K562 (cell line): ENCODE results near the gene ATP6V0E1. TPM values are rescaled to one million over a fixed set of nuclear protein-coding genes. Genes with fewer than 3 reads are reported as not detected.

Source experiments
- ATAC-seq: fragments of 200-7000 bp; cut with Tn5 transposase; 3 replicates; pipeline ENCODE4 v1.9.1; 2020; ENCODE audit warnings: moderate library complexity
- BruUV-seq: library from RNA; stranded (reverse); fragments of 400-500 nt; replicated peaks from 2 replicates; lab custom pipeline; 2021; lab: Mats Ljungman, UMichigan
- CTCF ChIA-PET: fragments of 300-600 bp; formaldehyde crosslinking; extraction: SDS; loops from one replicate; lab custom pipeline; 2021; ENCODE audit warnings: low intra/inter-chr PET ratio; lab: Yijun Ruan, JAX
- POLR2A ChIA-PET: fragments of 300-600, 350-650 bp; sonication (Branson Sonifier 250); formaldehyde crosslinking; extraction: SDS; loops from one replicate; lab custom pipeline; 2021; ENCODE audit warnings: antibody characterized with exemption, inconsistent platforms; lab: Yijun Ruan, JAX
- DNase-seq, 4 experiments: peaks; one replicate each; pipeline versions ENCODE4 v3.0.0 to v3.0.0-alpha.2; 2011 to 2018; ENCODE audit warnings: low spot score in 3 of 4, mixed read lengths in 3 of 4; ENCODE audit errors: extremely low read depth in 1 of 4
- FAIRE-seq: peaks from 2 replicates; lab custom pipeline; 2011; peaks lifted over from hg19 to GRCh38; lab: Jason Lieb, UNC
- H2AFZ ChIP-seq: 2 replicates; pipeline ENCODE4 v1.6.0; 2011; ENCODE audit warnings: low read depth, low read length, control low read depth, inconsistent platforms
- H3K27ac ChIP-seq: fragments of 200-600 bp; 3 replicates; pipeline ENCODE4 v1.8.0; 2011; ENCODE audit warnings: low read depth, mild to moderate bottlenecking, control low read depth, inconsistent platforms, low read length, moderate library complexity, mixed read lengths; ENCODE audit errors: extremely low read depth
- H3K27me3 ChIP-seq, 2 experiments: fragments of 300-600 bp in 1 of 2; 2 replicates in 1 of 2; 3 replicates in 1 of 2; pipeline versions ENCODE4 v1.6.0 to v1.8.0; 2011; ENCODE audit warnings: inconsistent platforms in 2 of 2, low read length in 2 of 2, mild to moderate bottlenecking in 1 of 2, mixed read lengths in 1 of 2, moderate library complexity in 1 of 2; ENCODE audit not compliant: control insufficient read depth in 2 of 2, insufficient read depth in 2 of 2
- H3K36me3 ChIP-seq: fragments of 300-600 bp; 3 replicates; pipeline ENCODE4 v1.8.0; 2011; ENCODE audit warnings: mild to moderate bottlenecking, low read length, inconsistent platforms; ENCODE audit not compliant: control insufficient read depth, insufficient read depth
- H3K4me1 ChIP-seq, 2 experiments: fragments of 200-600 bp in 1 of 2; replicated peaks in 1 of 2; 2 replicates in 1 of 2; 3 replicates in 1 of 2; pipeline versions ENCODE4 v1.5.1 to v1.8.0; 2011; ENCODE audit warnings: inconsistent platforms in 2 of 2, low read length in 2 of 2, mild to moderate bottlenecking in 1 of 2, mixed read lengths in 1 of 2, moderate library complexity in 1 of 2; ENCODE audit not compliant: control insufficient read depth in 2 of 2, insufficient read depth in 2 of 2
- H3K4me2 ChIP-seq: 2 replicates; pipeline ENCODE4 v1.6.1; 2011; ENCODE audit warnings: low read length, control low read depth, inconsistent platforms, mixed read lengths; ENCODE audit not compliant: insufficient read depth
- H3K4me3 ChIP-seq: fragments of 200-600 bp; sonication (generic), shearing (Covaris generic); 2 replicates; pipeline ENCODE4 v1.5.1; 2016; ENCODE audit warnings: control low read depth, inconsistent platforms
- H3K79me2 ChIP-seq: fragments of 200-600 bp; 3 replicates; pipeline ENCODE4 v1.8.0; 2011; ENCODE audit warnings: low read length, inconsistent platforms; ENCODE audit not compliant: control insufficient read depth, insufficient read depth
- H3K9ac ChIP-seq, 2 experiments: 2 replicates each; pipeline versions ENCODE4 v1.6.0 to v1.6.1; 2011; ENCODE audit warnings: low read depth in 2 of 2, low read length in 2 of 2, control low read depth in 1 of 2, inconsistent platforms in 1 of 2, mild to moderate bottlenecking in 1 of 2, mixed read lengths in 1 of 2; ENCODE audit not compliant: insufficient read depth in 1 of 2
- H3K9me1 ChIP-seq: one replicate; pipeline ENCODE4 v1.6.0; 2011; ENCODE audit warnings: inconsistent platforms, mild to moderate bottlenecking, low read length, moderate library complexity; ENCODE audit not compliant: control insufficient read depth, insufficient read depth
- H3K9me3 ChIP-seq: replicated peaks from 2 replicates; pipeline ENCODE4 v1.5.1; 2011; ENCODE audit warnings: low read depth, low read length, inconsistent platforms; ENCODE audit not compliant: control insufficient read depth, insufficient read depth
- H4K20me1 ChIP-seq: replicated peaks from 2 replicates; pipeline ENCODE4 v1.6.1; 2011; ENCODE audit warnings: low read length, inconsistent platforms, mixed read lengths; ENCODE audit not compliant: control insufficient read depth, insufficient read depth
- BRD4 ChIP-seq: fragments of 200-600 bp; sonication (generic); IDR thresholded peaks from 2 replicates; pipeline ENCODE4 v1.6.1; 2017; ENCODE audit warnings: inconsistent platforms
- ETV1 ChIP-seq: fragments of 450-650 bp; conservative IDR thresholded peaks from 2 replicates; pipeline ENCODE4 v1.6.1; 2016; ENCODE audit warnings: missing genetic modification characterization, control low read depth, low read depth, missing compliant biosample characterization
- LARP7 ChIP-seq: fragments of 450-650 bp; IDR thresholded peaks from 2 replicates; pipeline ENCODE4 v1.6.1; 2016
- RAD51 ChIP-seq: fragments of 450-650 bp; IDR thresholded peaks from 2 replicates; pipeline ENCODE4 v1.7.1; 2016; ENCODE audit warnings: low read depth, mild to moderate bottlenecking, borderline replicate concordance
- TFE3 ChIP-seq: fragments of 450-650 bp; formaldehyde crosslinking; IDR thresholded peaks from 2 replicates; pipeline ENCODE4 v1.4.0; 2020; ENCODE audit warnings: mild to moderate bottlenecking, mixed read lengths
- USF1 ChIP-seq: sonication (generic); formaldehyde crosslinking; IDR thresholded peaks from 2 replicates; pipeline ENCODE4 v1.9.0; 2022; ENCODE audit warnings: mild to moderate bottlenecking, missing genetic modification reagents
- USF2 ChIP-seq: sonication (generic); formaldehyde crosslinking; IDR thresholded peaks from 2 replicates; pipeline ENCODE4 v1.5.0; 2020; ENCODE audit warnings: missing genetic modification reagents
- ZNF253 ChIP-seq: fragments of 250-450 bp; sonication (Bioruptor Pico); conservative IDR thresholded peaks from 2 replicates; pipeline ENCODE4 v1.6.1; 2021; ENCODE audit warnings: mild to moderate bottlenecking
- WGBS: fragments of 100-300 bp; shearing (Covaris generic); methylation state at CpG from one replicate; pipeline ENCODE4 v1.1.6; 2016; ENCODE audit warnings: low coverage, mixed read lengths; ENCODE audit not compliant: insufficient coverage; ENCODE audit errors: missing lambda C conversion rate; 5-methylcytosine and 5-hydroxymethylcytosine counted together
- in situ Hi-C: fragments of 300-500 bp; cut with MboI; formaldehyde crosslinking; loops from 4 replicates; pipeline ENCODE4 v1.15.0; 2018; ENCODE audit warnings: inconsistent platforms, mixed read lengths
- intact Hi-C: fragments of 100-400 bp; cut with micrococcal nuclease; formaldehyde crosslinking; loops from 2 replicates; pipeline ENCODE4 v1.14.2; 2022
- polyA plus RNA-seq, 8 experiments: library from polyadenylated mRNA; depleted of rRNA in 4 of 8; stranded (reverse) in 5 of 8; unstranded in 3 of 8; fragments of >200 nt; fragmentation: Nextera tagmentation in 2 of 8; fragmentation: Illumina TruSeq in 1 of 8; extraction: Ambion mirVana in 2 of 8; extraction: Trizol in 1 of 8; gene quantifications; 2 replicates each; pipeline versions ENCODE4 v1.2.1 to v1.2.3, GENCODE V29; 2011 to 2014; ENCODE audit warnings: inconsistent platforms in 1 of 8, missing spikeins in 1 of 8
- total RNA-seq, 7 experiments: library from RNA; depleted of rRNA in 6 of 7; stranded (reverse); fragments of >200 nt in 6 of 7; fragmentation: Illumina TruSeq in 2 of 7; extraction: Trizol in 2 of 7; gene quantifications; 2 replicates each; pipeline versions ENCODE4 v1.2.1 to v1.2.3, GENCODE V29; 2011 to 2021; ENCODE audit warnings: low replicate concordance in 1 of 7

The ATP6V0E1 gene
- total and polyA plus RNA-seq, 9 of the 15 experiments (the other 6 are each of a cell fraction or from before 2014, with no cell fraction given), result 63.8 to 395 (median 112) TPM

GRCh38 chr5:173075137-173075843, 91.7 kb downstream of the ATP6V0E1 start:
- BruUV-seq, result no TSS peak
- WGBS, result 18% methylated on average over 5 of the region's 5 CpGs
- no peaks in the 10 kb centered on the region for H3K27me3 ChIP-seq
- no peaks in the 10 kb centered on the region for H3K9me1 ChIP-seq
- ATAC-seq (peak; percentile 49; the same call in 2 of the 3 replicates), DNase-seq (no peak), FAIRE-seq (no peak)
- intact Hi-C loops, result no loop called here
- H2AFZ ChIP-seq, result no peak overlapping the region
- H3K79me2 ChIP-seq, result no peaks in the 10 kb centered on the region
- H3K9ac ChIP-seq, result 0 out of 4 replicates have a peak overlapping the region, but pooled peaks of 1 of the 2 experiments have one; percentile 22
- H3K4me2 ChIP-seq, result no peak overlapping the region
- H3K4me3 ChIP-seq, result no peak overlapping the region
- H3K4me1 ChIP-seq, result no peaks in the 10 kb centered on the region; a peak in 1 of 5 replicates
- H3K36me3 ChIP-seq, result no peaks in the 10 kb centered on the region
- POLR2A ChIA-PET, result no interaction called here
- H4K20me1 ChIP-seq, result no peaks in the 10 kb centered on the region
- CTCF ChIA-PET, result no interaction called here
- in situ Hi-C loops, result no loop called here
- H3K27ac ChIP-seq, result no peak overlapping the region
- no peaks in the 10 kb centered on the region for H3K9me3 ChIP-seq
- TF ChIP-seq ETV1 (no peak), TFE3 (CRISPR knock-in tag) (peak; percentile 38), RAD51 (0 out of 2 replicates have a peak, but pooled peaks have one; percentile 29), ZNF253 (CRISPR knock-in tag) (no peak), USF2 (CRISPR knock-in tag) (peak; percentile 54), LARP7 (0 out of 2 replicates have a peak, but pooled peaks have one; percentile 41), BRD4 (no peak), USF1 (peak; percentile 40; the same call in 1 of the 2 replicates)
